ENCODE measurements around the gene RPS6KA2.

Gene RPS6KA2

GRCh38 chr6:166424431-166424830, 202.6 kb downstream of the RPS6KA2 start:
- no peak for DNase-seq (ENCODE audit: low read depth, low spot score)

GRCh38 chr6:166423781-166424180, 203.3 kb downstream of the RPS6KA2 start:
- no peak for DNase-seq (ENCODE audit: low read depth, low spot score)

- no peak for DNase-seq (ENCODE audit: low read depth, low spot score)
These were observed 203.9 kb downstream of the RPS6KA2 start for GRCh38 chr6:166423051-166423745.

GRCh38 chr6:166422201-166422940, 204.7 kb downstream of the RPS6KA2 start:
- DNase-seq (ENCODE audit: low read depth, low spot score) = no peak

- no peak for DNase-seq (ENCODE audit: low read depth, low spot score)
These were observed 206.7 kb downstream of the RPS6KA2 start for GRCh38 chr6:166420351-166420750.

GRCh38 chr6:166419717-166420116, 207.3 kb downstream of the RPS6KA2 start:
- DNase-seq (ENCODE audit: low read depth, low spot score) = no peak

- DNase-seq (ENCODE audit: low read depth, low spot score) = no peak
These were observed 207.8 kb downstream of the RPS6KA2 start for GRCh38 chr6:166419286-166419685.

GRCh38 chr6:166418691-166419143, 208.3 kb downstream of the RPS6KA2 start:
- no peak for DNase-seq (ENCODE audit: low read depth, low spot score)

- no peak for DNase-seq (ENCODE audit: low read depth, low spot score)
These were observed 209.8 kb downstream of the RPS6KA2 start for GRCh38 chr6:166417285-166417691.

- DNase-seq (ENCODE audit: low read depth, low spot score) = no peak
These were observed 211.2 kb downstream of the RPS6KA2 start for GRCh38 chr6:166415833-166416347.

- DNase-seq (ENCODE audit: low read depth, low spot score) = no peak
These were observed 211.7 kb downstream of the RPS6KA2 start for GRCh38 chr6:166415306-166415705.

- DNase-seq (ENCODE audit: low read depth, low spot score) = no peak
These were observed 213.5 kb downstream of the RPS6KA2 start for GRCh38 chr6:166413491-166413951.

GRCh38 chr6:166412911-166413384, 214.1 kb downstream of the RPS6KA2 start:
- DNase-seq (ENCODE audit: low read depth, low spot score) = no peak

- DNase-seq (ENCODE audit: low read depth, low spot score) = no peak
These were observed 214.7 kb downstream of the RPS6KA2 start for GRCh38 chr6:166412156-166412910.

- DNase-seq (ENCODE audit: low read depth, low spot score) = no peak
These were observed 215.3 kb downstream of the RPS6KA2 start for GRCh38 chr6:166411721-166412151.

GRCh38 chr6:166411271-166411670, 215.8 kb downstream of the RPS6KA2 start:
- no peak for DNase-seq (ENCODE audit: low read depth, low spot score)

GRCh38 chr6:166410426-166410935, 216.6 kb downstream of the RPS6KA2 start:
- no peak for DNase-seq (ENCODE audit: low read depth, low spot score)

GRCh38 chr6:166408936-166409755, 217.9 kb downstream of the RPS6KA2 start:
- no peak for DNase-seq (ENCODE audit: low read depth, low spot score)

GRCh38 chr6:166406197-166406596, 220.9 kb downstream of the RPS6KA2 start:
- no peak for DNase-seq (ENCODE audit: low read depth, low spot score)

- DNase-seq (ENCODE audit: low read depth, low spot score) = no peak
These were observed 221.7 kb downstream of the RPS6KA2 start for GRCh38 chr6:166405386-166405785.

Data from activated naive CD8-positive, alpha-beta T cell treated with anti-CD3 and anti-CD28 coated beads, Interleukin-2, amount 50 U/mL, for 16 hours (primary cell).